Measurements from ENCODE around the gene PUM1. TPM values are rescaled to one million over a fixed set of nuclear protein-coding genes. Genes with fewer than 3 reads are reported as not detected.
A peak's percentile ranks its signal among the peaks of the same experiment; 100 is the strongest.

The PUM1 gene
- total RNA-seq, 2 donors from 2014 or later, result 80.3 to 120 TPM

DNA sequence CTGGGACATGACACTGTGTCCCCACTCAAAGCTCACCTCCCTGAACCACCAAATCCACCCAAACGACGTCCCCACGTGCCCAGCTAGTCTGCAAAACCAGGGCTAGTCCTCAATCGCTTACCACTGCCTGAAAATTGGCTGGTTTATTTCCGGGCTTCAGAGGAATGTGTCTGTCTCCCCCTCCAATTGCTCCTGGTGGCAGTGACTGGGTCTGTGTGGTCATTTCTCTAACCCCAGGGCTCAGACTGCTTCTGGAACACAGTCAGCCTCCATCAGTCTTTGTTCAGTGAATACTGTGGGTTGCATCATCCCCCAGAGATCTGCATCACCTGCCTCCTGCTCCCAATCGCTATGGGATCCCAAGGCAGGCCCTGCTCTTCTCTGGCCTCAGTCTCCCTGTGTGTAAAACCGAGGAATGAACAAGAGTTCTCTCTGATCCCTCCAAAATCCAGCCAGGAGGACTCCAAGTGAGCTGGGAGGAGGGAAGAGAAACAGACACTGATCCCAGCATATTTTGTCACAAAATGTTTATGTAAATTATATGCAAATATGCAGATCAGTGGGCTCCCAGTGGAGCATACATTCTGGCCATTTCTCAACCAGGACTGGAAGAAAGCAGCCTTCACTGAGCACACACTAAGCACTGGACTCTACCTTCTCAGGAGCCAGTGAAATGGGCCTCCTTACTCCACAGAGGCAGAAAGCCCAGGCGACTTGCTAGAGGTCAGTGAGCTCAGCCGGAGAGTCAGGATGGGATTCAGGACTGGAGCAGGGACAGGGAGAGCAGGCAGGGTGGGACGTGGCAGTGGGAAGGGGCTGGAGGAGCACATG lies 177.8 kb downstream of the PUM1 start:
- WGBS, result 74% methylated on average over 10 of the region's 10 CpGs
- intact Hi-C loops (cut with DNase I), result no loop called here
- Histone ChIP-seq H3K27me3 (replicated peaks; ENCODE audit: insufficient read depth) (no peaks in the 10 kb centered on the region), H3K27ac (peak overlapping the region; percentile 72 to 74), H3K9me3 (no peaks in the 10 kb centered on the region), H3K36me3 (no peaks in the 10 kb centered on the region), H3K4me1 (replicated peaks) (peaks cover 6% of the 10 kb centered on the region), H3K4me3 (no peak overlapping the region)
- no peak for TF ChIP-seq POLR2A (IDR thresholded peaks at IDR 0.05)
- TF ChIP-seq CTCF (IDR thresholded peaks at IDR 0.05), result no peak
- TF ChIP-seq POLR2AphosphoS5 (IDR thresholded peaks at IDR 0.05), result no peak
- no peak for DNase-seq (ENCODE audit: low spot score)

GRCh38 chr1:30886710-30887428 lies 178.6 kb downstream of the PUM1 start:
- H3K36me3 ChIP-seq, result no peaks in the 10 kb centered on the region
- H3K4me3 ChIP-seq, result no peak overlapping the region
- WGBS, result 88% methylated on average over 12 of the region's 12 CpGs
- intact Hi-C loops (cut with DNase I), result no loop called here
- H3K9me3 ChIP-seq, result no peaks in the 10 kb centered on the region
- H3K27ac ChIP-seq, result peak overlapping the region in 1 of 2 donors; percentile 74
- TF ChIP-seq POLR2A (IDR thresholded peaks at IDR 0.05) (no peak), POLR2AphosphoS5 (IDR thresholded peaks at IDR 0.05) (no peak)
- no peaks in the 10 kb centered on the region for H3K27me3 ChIP-seq (replicated peaks; ENCODE audit: insufficient read depth)
- H3K4me1 ChIP-seq (replicated peaks), result peaks cover 6% of the 10 kb centered on the region
- no peak for DNase-seq (ENCODE audit: low spot score)

DNA sequence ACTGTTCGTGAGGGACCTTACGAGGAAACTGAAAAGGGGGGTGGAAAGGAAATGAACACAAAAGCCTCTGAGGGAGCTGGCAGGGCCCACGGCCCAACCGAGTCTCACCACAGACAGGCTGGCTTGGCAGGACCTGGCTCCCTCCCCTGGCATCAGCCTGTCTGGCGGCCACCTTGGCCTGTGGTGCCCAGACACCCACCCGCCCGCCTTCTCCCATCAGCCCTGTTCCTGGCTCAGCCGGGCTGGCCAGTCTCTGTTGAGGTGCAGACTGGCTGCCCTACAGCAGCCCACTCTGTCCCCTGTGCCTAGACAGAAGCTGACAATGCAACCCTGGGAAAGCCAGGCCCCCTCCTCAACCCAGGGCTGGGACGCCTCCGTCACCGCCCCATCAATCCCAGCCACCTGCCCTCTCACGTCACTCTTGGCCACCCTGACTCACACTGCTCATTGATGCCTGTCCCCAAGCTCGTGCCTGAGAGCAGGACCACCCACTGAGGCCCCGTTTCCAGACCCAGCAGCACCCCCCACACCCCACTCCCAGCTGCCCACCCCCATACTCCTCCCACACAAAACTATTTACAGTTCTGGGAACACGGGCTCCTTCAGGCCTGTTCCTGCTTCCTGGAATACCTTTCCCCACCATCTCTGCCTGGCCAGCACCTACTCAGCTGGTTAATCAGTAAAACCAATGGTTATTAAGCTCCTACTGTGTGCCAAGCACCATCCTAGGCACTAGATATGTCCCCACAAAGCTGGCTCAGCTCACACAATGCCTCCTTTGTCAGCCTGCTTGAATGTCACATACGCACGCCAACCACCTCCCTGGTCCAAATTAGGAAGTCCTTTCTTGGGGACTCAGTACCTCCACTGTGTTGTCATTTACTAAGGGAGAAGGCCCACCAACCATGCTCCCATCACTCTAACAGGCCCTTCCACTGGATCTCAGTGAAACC lies 179.7 kb downstream of the PUM1 start:
- H3K9me3 ChIP-seq, result no peaks in the 10 kb centered on the region
- no peaks in the 10 kb centered on the region for H3K27me3 ChIP-seq (replicated peaks; ENCODE audit: insufficient read depth)
- no peak for TF ChIP-seq POLR2AphosphoS5 (IDR thresholded peaks at IDR 0.05)
- TF ChIP-seq POLR2A (IDR thresholded peaks at IDR 0.05), result no peak
- no peak for TF ChIP-seq CTCF (IDR thresholded peaks at IDR 0.05)
- no peak for DNase-seq (ENCODE audit: low spot score)
- H3K36me3 ChIP-seq, result no peaks in the 10 kb centered on the region
- H3K4me3 ChIP-seq, result no peak overlapping the region
- intact Hi-C loops (cut with DNase I), result no loop called here
- 36% methylated on average over 17 of the region's 17 CpGs for WGBS
- H3K4me1 ChIP-seq (replicated peaks), result peaks cover 6% of the 10 kb centered on the region
- H3K27ac ChIP-seq, result peak overlapping the region; percentile 11 to 74

GRCh38 chr1:30884723-30885122 lies 180.8 kb downstream of the PUM1 start:
- Histone ChIP-seq H3K27me3 (replicated peaks; ENCODE audit: insufficient read depth) (no peaks in the 10 kb centered on the region), H3K9me3 (no peaks in the 10 kb centered on the region), H3K4me3 (no peak overlapping the region), H3K4me1 (replicated peaks) (peaks cover 6% of the 10 kb centered on the region), H3K36me3 (no peaks in the 10 kb centered on the region), H3K27ac (no peak overlapping the region)
- no peak for TF ChIP-seq POLR2AphosphoS5 (IDR thresholded peaks at IDR 0.05)
- TF ChIP-seq CTCF (IDR thresholded peaks at IDR 0.05), result no peak
- TF ChIP-seq POLR2A (IDR thresholded peaks at IDR 0.05), result no peak
- whole genome bisulfite sequencing, result 77% methylated on average over 5 of the region's 5 CpGs
- intact Hi-C loops (cut with DNase I), result no loop called here
- DNase-seq (ENCODE audit: low spot score), result no peak

All from prostate gland (tissue), 2 donors.